Progenitor cell of endocrine pancreas (in vitro differentiated cells): ENCODE results near the gene MYCL. TPM values are rescaled to one million over a fixed set of nuclear protein-coding genes. Genes with fewer than 3 reads are reported as not detected.

Source experiments
- DNase-seq: peaks from one replicate; pipeline ENCODE4 v3.0.0; 2021; ENCODE audit warnings: low spot score; ENCODE audit not compliant: unreplicated experiment
- H3K27ac Mint-ChIP-seq: 2 replicates; pipeline ENCODE4 v1.8.0; 2021; ENCODE audit warnings: mild to moderate bottlenecking, moderate library complexity, mixed read lengths
- H3K27me3 Mint-ChIP-seq: 2 replicates; pipeline ENCODE4 v1.8.0; 2021; ENCODE audit warnings: mixed read lengths
- H3K36me3 Mint-ChIP-seq: 2 replicates; pipeline ENCODE4 v1.8.0; 2022; ENCODE audit warnings: mixed read lengths; ENCODE audit not compliant: insufficient read depth
- H3K4me1 Mint-ChIP-seq: 2 replicates; pipeline ENCODE4 v1.8.0; 2021; ENCODE audit warnings: low read depth, mixed read lengths
- H3K4me3 Mint-ChIP-seq: 2 replicates; pipeline ENCODE4 v1.8.0; 2021; ENCODE audit warnings: low read depth, mild to moderate bottlenecking, moderate library complexity, mixed read lengths
- H3K9me3 Mint-ChIP-seq: 2 replicates; pipeline ENCODE4 v1.8.0; 2021; ENCODE audit warnings: low read depth, mixed read lengths
- total RNA-seq: library from RNA; stranded (reverse); gene quantifications from 2 replicates; pipeline ENCODE4 v1.2.1, GENCODE V29; 2021
- TF ChIP-seq, protein P1 (sequence below): fragments of 200-600 bp; sonication (generic); IDR thresholded peaks from one replicate; pipeline ENCODE4 v1.5.0; 2021; ENCODE audit warnings: antibody characterized with exemption, mild to moderate bottlenecking; ENCODE audit not compliant: unreplicated experiment

The MYCL gene
- total RNA-seq, 1 donor from 2014 or later = 21.3 TPM

DNA sequence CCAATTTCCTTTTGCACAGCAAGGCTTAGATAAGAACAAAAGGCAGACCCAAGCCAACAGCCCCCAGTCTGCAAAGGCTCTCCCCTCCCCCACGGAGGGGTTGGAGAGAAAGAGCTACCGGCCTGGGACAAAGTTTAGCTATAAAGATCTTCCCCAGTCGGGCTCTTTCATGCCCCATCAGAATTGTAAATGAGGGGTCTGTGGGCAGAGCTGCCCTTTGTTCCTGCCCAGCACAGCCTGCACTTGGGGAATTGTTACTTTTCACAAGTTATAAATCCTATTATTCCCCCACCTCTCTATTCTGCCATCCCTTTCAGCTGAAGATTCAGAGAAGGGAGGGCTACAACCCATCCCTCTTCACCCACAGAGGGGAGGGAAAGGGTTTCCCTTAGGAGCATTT lies 3.5 kb downstream of the MYCL start:
- TF ChIP-seq, protein P1, sequence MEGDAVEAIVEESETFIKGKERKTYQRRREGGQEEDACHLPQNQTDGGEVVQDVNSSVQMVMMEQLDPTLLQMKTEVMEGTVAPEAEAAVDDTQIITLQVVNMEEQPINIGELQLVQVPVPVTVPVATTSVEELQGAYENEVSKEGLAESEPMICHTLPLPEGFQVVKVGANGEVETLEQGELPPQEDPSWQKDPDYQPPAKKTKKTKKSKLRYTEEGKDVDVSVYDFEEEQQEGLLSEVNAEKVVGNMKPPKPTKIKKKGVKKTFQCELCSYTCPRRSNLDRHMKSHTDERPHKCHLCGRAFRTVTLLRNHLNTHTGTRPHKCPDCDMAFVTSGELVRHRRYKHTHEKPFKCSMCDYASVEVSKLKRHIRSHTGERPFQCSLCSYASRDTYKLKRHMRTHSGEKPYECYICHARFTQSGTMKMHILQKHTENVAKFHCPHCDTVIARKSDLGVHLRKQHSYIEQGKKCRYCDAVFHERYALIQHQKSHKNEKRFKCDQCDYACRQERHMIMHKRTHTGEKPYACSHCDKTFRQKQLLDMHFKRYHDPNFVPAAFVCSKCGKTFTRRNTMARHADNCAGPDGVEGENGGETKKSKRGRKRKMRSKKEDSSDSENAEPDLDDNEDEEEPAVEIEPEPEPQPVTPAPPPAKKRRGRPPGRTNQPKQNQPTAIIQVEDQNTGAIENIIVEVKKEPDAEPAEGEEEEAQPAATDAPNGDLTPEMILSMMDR = no peak
- no peaks in the 10 kb centered on the region for H3K9me3 Mint-ChIP-seq
- H3K4me1 Mint-ChIP-seq = peaks cover 42% of the 10 kb centered on the region
- H3K36me3 Mint-ChIP-seq = peaks cover 2% of the 10 kb centered on the region
- no peak for DNase-seq
- peak overlapping the region; percentile 98 for H3K27ac Mint-ChIP-seq
- H3K4me3 Mint-ChIP-seq = peak overlapping the region; percentile 87
- H3K27me3 Mint-ChIP-seq = peaks cover 8% of the 10 kb centered on the region

DNA sequence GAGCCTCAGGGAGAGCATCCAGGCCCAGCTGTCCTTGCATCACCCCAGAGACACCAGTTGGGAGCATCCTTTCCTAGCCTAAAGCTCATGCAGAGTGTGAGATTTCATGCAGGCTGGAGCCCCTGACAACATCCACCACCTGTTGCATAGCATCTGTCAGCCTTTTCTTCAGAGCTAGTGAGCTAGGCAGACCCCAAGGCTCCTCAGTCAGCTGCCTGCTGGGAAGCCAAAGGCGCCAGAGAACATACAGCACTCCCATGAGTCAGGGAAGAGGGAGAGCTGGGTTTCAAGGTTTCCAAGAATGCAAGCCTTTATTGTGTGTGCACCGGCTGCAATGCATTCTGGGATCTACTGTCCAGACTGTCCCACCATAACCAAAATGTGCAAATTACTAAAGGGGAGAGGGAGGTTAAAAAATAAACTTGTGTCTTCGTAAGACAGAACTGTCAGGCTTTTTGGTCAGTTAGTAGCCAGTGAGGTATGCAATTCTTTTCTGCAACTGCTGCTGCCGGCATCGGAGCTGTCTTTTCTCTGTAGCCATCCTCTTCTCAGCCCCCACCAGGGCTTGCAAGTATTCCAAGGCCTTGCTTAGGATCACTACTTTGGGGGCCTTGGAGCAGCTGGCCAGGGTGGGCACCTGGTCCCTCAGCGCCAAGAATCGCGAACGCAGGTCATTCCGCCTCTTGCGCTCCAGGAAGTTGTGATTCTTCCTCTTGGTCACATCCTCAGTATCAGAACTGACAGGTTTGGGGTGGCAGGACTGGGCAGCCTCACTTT lies 4.6 kb downstream of the MYCL start:
- Mint-ChIP-seq H3K27me3 (no peaks in the 10 kb centered on the region), H3K4me1 (peaks cover 51% of the 10 kb centered on the region), H3K9me3 (no peaks in the 10 kb centered on the region), H3K27ac (no peak overlapping the region), H3K4me3 (no peak overlapping the region), H3K36me3 (peaks cover 2% of the 10 kb centered on the region)
- no peak for DNase-seq
- TF ChIP-seq, protein P1 = no peak

DNA sequence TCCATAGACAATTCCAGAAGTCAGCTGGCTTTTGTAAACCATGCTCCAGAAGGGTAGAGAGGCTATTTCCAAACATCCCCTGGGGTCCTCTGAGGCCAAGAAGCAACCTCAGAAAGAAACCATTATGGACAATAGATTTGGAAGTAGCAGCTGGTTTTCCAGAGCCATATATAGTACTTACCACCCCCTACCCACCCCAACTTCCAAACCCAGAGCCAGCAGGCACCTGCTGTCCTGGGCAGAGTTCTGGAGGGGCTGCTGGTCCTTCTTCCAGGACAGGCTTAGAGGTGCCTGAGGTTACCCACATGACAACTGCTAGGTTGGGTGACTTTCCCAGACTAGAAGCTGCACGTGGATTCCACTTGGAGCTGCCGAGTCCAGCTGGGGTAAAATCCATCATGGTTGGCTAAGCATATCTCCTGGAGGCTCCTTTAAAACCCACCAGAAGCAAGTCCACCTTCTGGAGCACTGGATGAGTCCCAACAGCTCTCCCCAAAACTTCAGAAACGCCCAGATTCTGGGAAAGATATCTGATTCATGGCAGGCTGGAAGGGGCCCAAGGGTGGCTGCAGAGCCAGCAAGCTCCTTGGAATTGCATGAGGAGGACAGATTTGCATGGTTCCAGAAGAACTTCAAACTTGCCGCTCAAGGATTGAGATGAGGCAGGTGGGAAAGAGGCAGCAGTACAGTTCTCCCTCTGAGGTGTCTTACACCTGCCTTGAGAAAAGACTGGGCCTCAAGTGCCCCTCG lies 5.8 kb downstream of the MYCL start:
- no peaks in the 10 kb centered on the region for H3K27me3 Mint-ChIP-seq
- H3K9me3 Mint-ChIP-seq = no peaks in the 10 kb centered on the region
- no peak for DNase-seq
- no peak overlapping the region for H3K27ac Mint-ChIP-seq
- peaks cover 57% of the 10 kb centered on the region for H3K4me1 Mint-ChIP-seq
- H3K4me3 Mint-ChIP-seq = no peak overlapping the region
- H3K36me3 Mint-ChIP-seq = peaks cover 2% of the 10 kb centered on the region
- TF ChIP-seq, protein P1 = no peak

DNA sequence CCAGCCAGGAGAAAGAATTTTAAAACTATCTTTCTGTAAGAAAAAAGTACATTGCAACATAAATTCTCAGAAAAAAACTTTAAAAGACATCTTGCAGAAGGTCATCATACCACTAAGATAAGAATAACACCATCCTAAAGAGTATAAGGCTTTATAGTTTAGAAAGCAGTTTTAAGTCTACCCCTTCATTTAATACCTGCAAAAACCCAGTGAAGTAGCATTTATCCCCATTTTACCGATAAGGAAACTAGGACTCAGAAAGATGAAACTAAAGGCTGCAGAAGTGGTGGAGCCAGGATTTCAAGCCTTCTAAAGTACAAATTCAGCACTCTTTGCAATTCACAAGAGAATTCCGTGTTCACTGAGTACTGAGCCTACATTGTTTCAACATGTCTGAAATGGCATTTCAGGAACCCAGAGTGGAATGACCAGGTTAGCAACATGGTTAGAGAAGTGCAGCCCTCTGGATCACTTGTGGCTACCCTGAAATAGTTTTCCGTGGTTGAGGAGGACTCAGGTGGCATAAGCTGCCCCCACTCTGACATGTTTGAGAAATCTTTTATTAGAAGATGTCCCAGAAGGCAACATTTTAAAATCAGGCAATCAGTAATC lies 6.7 kb downstream of the MYCL start:
- Mint-ChIP-seq H3K27ac (no peak overlapping the region), H3K4me3 (no peak overlapping the region), H3K27me3 (no peaks in the 10 kb centered on the region), H3K9me3 (no peaks in the 10 kb centered on the region), H3K36me3 (peaks cover 2% of the 10 kb centered on the region), H3K4me1 (peaks cover 52% of the 10 kb centered on the region)
- TF ChIP-seq, protein P1 = no peak
- no peak for DNase-seq
